Suprapubic skin (tissue), 3 donors: Measurements from ENCODE around the gene MAML1.

Experiments
- EP300 ChIP-seq: sonication (generic); formaldehyde crosslinking; IDR thresholded peaks from one replicate; pipeline ENCODE4 v1.6.1; 2017; ENCODE audit warnings: antibody characterized with exemption
- TF ChIP-seq, protein P1 (sequence below), 2 donors: fragments of 200-600 bp in 1 of 2; fragments of 450-650 bp in 1 of 2; sonication (generic) in 1 of 2; IDR thresholded peaks; one replicate each; pipeline ENCODE4 v1.5.1; 2016 to 2019; ENCODE audit warnings: antibody characterized with exemption in 2 of 2, mild to moderate bottlenecking in 1 of 2, moderate library complexity in 1 of 2

DNA sequence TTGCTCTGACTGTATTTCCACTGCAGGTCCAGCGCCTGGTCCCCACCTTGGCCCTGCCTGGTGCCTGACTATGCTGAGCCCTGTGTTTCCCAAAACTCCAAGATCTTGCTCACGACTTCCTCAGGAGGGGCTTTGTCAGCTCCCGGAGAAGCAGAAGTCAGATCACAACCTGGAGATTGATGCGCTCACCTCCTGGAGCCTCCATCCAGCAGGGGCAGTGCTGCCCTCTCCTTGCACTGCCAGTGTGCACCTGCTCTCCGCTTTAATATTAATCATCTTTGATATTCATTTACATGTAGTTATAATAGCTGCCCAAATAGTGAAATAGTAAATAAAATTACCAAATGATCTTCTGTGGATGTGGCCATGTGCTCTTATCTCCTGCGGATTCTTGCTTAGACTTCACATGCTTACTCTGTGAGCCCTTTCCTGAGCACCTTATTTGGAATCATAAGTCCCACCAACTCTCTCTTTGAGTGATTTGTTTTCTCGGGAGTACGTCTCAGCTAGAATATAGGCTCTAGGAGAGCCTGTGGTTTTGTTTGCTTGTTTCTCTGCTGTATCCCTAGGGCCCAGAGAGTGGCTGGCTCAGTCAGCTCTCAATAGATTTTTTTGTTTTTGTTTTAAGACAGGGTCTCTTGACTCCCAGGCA, 17.4 kb downstream of the MAML1 start:
- TF ChIP-seq EP300: no peak
- TF ChIP-seq, protein P1, sequence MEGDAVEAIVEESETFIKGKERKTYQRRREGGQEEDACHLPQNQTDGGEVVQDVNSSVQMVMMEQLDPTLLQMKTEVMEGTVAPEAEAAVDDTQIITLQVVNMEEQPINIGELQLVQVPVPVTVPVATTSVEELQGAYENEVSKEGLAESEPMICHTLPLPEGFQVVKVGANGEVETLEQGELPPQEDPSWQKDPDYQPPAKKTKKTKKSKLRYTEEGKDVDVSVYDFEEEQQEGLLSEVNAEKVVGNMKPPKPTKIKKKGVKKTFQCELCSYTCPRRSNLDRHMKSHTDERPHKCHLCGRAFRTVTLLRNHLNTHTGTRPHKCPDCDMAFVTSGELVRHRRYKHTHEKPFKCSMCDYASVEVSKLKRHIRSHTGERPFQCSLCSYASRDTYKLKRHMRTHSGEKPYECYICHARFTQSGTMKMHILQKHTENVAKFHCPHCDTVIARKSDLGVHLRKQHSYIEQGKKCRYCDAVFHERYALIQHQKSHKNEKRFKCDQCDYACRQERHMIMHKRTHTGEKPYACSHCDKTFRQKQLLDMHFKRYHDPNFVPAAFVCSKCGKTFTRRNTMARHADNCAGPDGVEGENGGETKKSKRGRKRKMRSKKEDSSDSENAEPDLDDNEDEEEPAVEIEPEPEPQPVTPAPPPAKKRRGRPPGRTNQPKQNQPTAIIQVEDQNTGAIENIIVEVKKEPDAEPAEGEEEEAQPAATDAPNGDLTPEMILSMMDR (IDR thresholded peaks at IDR 0.05): no peak
